T-helper 1 cell treated with Interleukin-12 subunit alpha and Interleukin-12 subunit beta and Interleukin-4 antibody, amounts not matched to agents 30 ng/mL and 1 ng/mL, for 36 hours (primary cell): ENCODE results near the gene EML4. TPM values are rescaled to one million over a fixed set of nuclear protein-coding genes. Genes with fewer than 3 reads are reported as not detected.
"Not testable (repeated sequence)": the region's sequence is repeated elsewhere in the genome, so short reads cannot be mapped to it uniquely, and the experiment has no call there.

Experiments used
- intact Hi-C: fragments of 100-400 bp; cut with micrococcal nuclease; formaldehyde crosslinking; loops from one replicate; pipeline ENCODE4 v1.15.1; 2024
- total RNA-seq: library from RNA; stranded (reverse); gene quantifications from 2 replicates; pipeline ENCODE4 v1.2.3, GENCODE V29; 2022

EML4 gene
- total RNA-seq: 108 and 109 TPM in 2 replicates

GRCh38 chr2:42169100-42169873, at the start of gene EML4:
TSS of gene EML4 (plus strand) at chr2:42169353. CDS start at chr2:42169612, 259 bp downstream.
- intact Hi-C loops: loop anchor here (1.0 kb wide), 7 partner anchors 36 to 641 kb away; partner anchors contain the start of gene COX7A2L

- intact Hi-C loops: loop anchor here (1.0 kb wide), 1 partner anchor 9 kb away; no protein-coding TSS in a partner anchor
These were observed 45.7 kb upstream of the EML4 start for GRCh38 chr2:42123426-42123825.

GRCh38 chr2:42124011-42124785, 45.0 kb upstream of the EML4 start:
- intact Hi-C loops: loop anchor here (1.0 kb wide), 4 partner anchors 9 to 45 kb away; partner anchors contain the start of gene EML4

GRCh38 chr2:42125841-42126594, 43.1 kb upstream of the EML4 start:
- intact Hi-C loops: no loop called here

GRCh38 chr2:42126873-42127272, 42.3 kb upstream of the EML4 start:
- intact Hi-C loops: not testable (repeated sequence)

GRCh38 chr2:42127425-42128424, 41.4 kb upstream of the EML4 start:
- intact Hi-C loops: no loop called here

- intact Hi-C loops: no loop called here
These were observed 40.2 kb upstream of the EML4 start for GRCh38 chr2:42128721-42129486.

- intact Hi-C loops: no loop called here
These were observed 39.7 kb upstream of the EML4 start for GRCh38 chr2:42129487-42129852.

- intact Hi-C loops: no loop called here
These were observed 39.2 kb upstream of the EML4 start for GRCh38 chr2:42129947-42130346.

GRCh38 chr2:42130858-42131257, 38.3 kb upstream of the EML4 start:
- intact Hi-C loops: not testable (repeated sequence)

- intact Hi-C loops: loop anchor here (2.0 kb wide), 2 partner anchors 228 to 292 kb away; partner anchors contain the start of gene COX7A2L
These were observed 36.8 kb upstream of the EML4 start for GRCh38 chr2:42132191-42132965.

- intact Hi-C loops: loop anchor here (1.0 to 2.0 kb wide), 6 partner anchors 9 to 292 kb away; partner anchors contain the start of genes COX7A2L and EML4
These were observed 36.0 kb upstream of the EML4 start for GRCh38 chr2:42132966-42133641.

GRCh38 chr2:42133771-42134195, 35.4 kb upstream of the EML4 start:
- intact Hi-C loops: loop anchor here (1.0 to 2.0 kb wide), 6 partner anchors 9 to 293 kb away; partner anchors contain the start of genes COX7A2L and EML4

GRCh38 chr2:42134401-42134932, 34.7 kb upstream of the EML4 start:
- intact Hi-C loops: not testable (repeated sequence)

GRCh38 chr2:42135381-42136312, 33.5 kb upstream of the EML4 start:
- intact Hi-C loops: no loop called here

GRCh38 chr2:42136782-42137124, 32.4 kb upstream of the EML4 start:
- intact Hi-C loops: no loop called here
